ENCODE data around the gene FRAT2.

GRCh38 chr10:97358349-97358748, 23.8 kb upstream of the FRAT2 start:
- TF ChIP-seq POLR2A (IDR thresholded peaks at IDR 0.05) (no peak), CTCF (IDR thresholded peaks at IDR 0.05) (no peak)

Data from prostate gland (tissue), 2 donors.